ENCODE results near the gene ABCA2. TPM values are rescaled to one million over a fixed set of nuclear protein-coding genes. Genes with fewer than 3 reads are reported as not detected.

Gene ABCA2
- total RNA-seq, 1 donor from 2014 or later, result 102 TPM

GRCh38 chr9:137031904-137032640 lies 4.0 kb upstream of the ABCA2 start, which contains the start of gene FUT7:
Gene FUT7, minus strand, starts transcription at chr9:137032088. Its CDS starts 97 bp downstream, at chr9:137031991.
- DNase-seq (ENCODE audit: low spot score in 2 of 2), result no peak
- Histone ChIP-seq H3K27me3 (no peaks in the 10 kb centered on the region), H3K27ac (no peak within 1 kb of the TSS), H3K36me3 (no peaks in the 10 kb centered on the region), H3K4me3 (no peak within 1 kb of the TSS), H3K9me3 (no peaks in the 10 kb centered on the region), H3K4me1 (peaks cover 13 to 22% of the 10 kb centered on the region in 2 donors)
- no peak for TF ChIP-seq CTCF (IDR thresholded peaks at IDR 0.05)
- intact Hi-C loops (cut with DNase I), result no loop called here

GRCh38 chr9:137030538-137031527 lies 2.8 kb upstream of the ABCA2 start:
- no peak overlapping the region for H3K27ac ChIP-seq
- no peaks in the 10 kb centered on the region for H3K36me3 ChIP-seq
- no peak for TF ChIP-seq CTCF (IDR thresholded peaks at IDR 0.05)
- intact Hi-C loops (cut with DNase I), result no loop called here
- no peaks in the 10 kb centered on the region for H3K9me3 ChIP-seq
- H3K4me1 ChIP-seq, result peaks cover 17 to 25% of the 10 kb centered on the region in 2 donors
- DNase-seq (ENCODE audit: low spot score in 2 of 2), result no peak
- no peak overlapping the region for H3K4me3 ChIP-seq
- no peaks in the 10 kb centered on the region for H3K27me3 ChIP-seq

- no peak overlapping the region for H3K4me3 ChIP-seq
- no peaks in the 10 kb centered on the region for H3K36me3 ChIP-seq
These were observed 2.0 kb upstream of the ABCA2 start for GRCh38 chr9:137030006-137030405.

GRCh38 chr9:137029058-137029936 lies 1.3 kb upstream of the ABCA2 start:
- Histone ChIP-seq H3K27me3 (no peaks in the 10 kb centered on the region), H3K27ac (no peak overlapping the region), H3K9me3 (no peaks in the 10 kb centered on the region), H3K4me3 (peak overlapping the region; percentile 71 to 94), H3K36me3 (no peaks in the 10 kb centered on the region), H3K4me1 (peaks cover 17% of the 10 kb centered on the region in 2 donors)
- intact Hi-C loops (cut with DNase I), result loop anchor here (2.0 kb wide), 3 partner anchors 80 to 238 kb away; partner anchors contain the start of genes PHPT1 and TMEM141
- peak in 1 of 2 donors; percentile 87 for DNase-seq (ENCODE audit: low spot score in 2 of 2)
- TF ChIP-seq CTCF (IDR thresholded peaks at IDR 0.05), result peak; percentile 68 to 88 (median 86)

More at GRCh38 chr9:137030006-137030405, 2.0 kb upstream of the ABCA2 start:
- Histone ChIP-seq H3K9me3 (no peaks in the 10 kb centered on the region), H3K27ac (no peak overlapping the region), H3K4me1 (peaks cover 17 to 21% of the 10 kb centered on the region in 2 donors), H3K27me3 (no peaks in the 10 kb centered on the region)
- intact Hi-C loops (cut with DNase I), result no loop called here
- no peak for TF ChIP-seq CTCF (IDR thresholded peaks at IDR 0.05)
- no peak for DNase-seq (ENCODE audit: low spot score in 2 of 2)

Measured in ascending aorta (tissue), 2 donors.